Measurements from ENCODE around the gene NUDT8. TPM values are rescaled to one million over a fixed set of nuclear protein-coding genes. Genes with fewer than 3 reads are reported as not detected.

Gene NUDT8
- total and polyA plus RNA-seq, 2 of the 8 experiments (the other 6 are each of a cell fraction or from before 2014, with no cell fraction given): 7.2 to 8.3 TPM

DNA sequence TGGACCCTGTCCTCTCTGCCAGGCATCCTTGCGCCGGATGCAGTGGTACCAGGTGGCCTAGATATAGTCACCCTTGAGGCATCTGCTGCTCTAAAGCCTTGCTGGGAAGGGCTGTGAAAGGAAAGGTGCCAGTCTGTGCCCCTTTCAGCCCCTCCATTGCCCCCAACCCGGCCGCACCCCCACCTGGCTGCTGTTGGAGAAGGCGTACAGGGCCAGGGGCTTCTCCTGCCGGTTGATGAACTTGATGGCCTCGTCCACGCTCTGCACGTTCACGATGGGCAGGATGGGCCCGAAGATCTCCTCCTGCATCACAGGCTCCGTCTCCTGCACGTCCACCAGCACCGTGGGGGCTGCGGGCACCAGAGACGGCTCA is 34.5 kb upstream of the NUDT8 start:
- Histone ChIP-seq H4K20me1 (replicated peaks in 1 of 2; ENCODE audit: control insufficient read depth in 1 of 2, insufficient read depth in 2 of 2, low read length in 2 of 2) (peaks cover 0 to 2% of the 10 kb centered on the region in 2 experiments), H3K4me3 (ENCODE audit: extremely low read depth in 1 of 4, insufficient read depth in 2 of 4, low read depth in 3 of 4, low read length in 4 of 4) (no peak overlapping the region), H3K79me1 (ENCODE audit: low read depth, low read length) (no peaks in the 10 kb centered on the region), H3K23ac (ENCODE audit: insufficient read length) (no peak overlapping the region), H3K56ac (replicated peaks; ENCODE audit: insufficient read length, low read depth, low read length) (no peak overlapping the region), H3K36me3 (ENCODE audit: control insufficient read depth in 2 of 4, insufficient read depth in 4 of 4, low read length in 3 of 4) (no peaks in the 10 kb centered on the region), H3K27ac (ENCODE audit: low read depth, low read length) (no peak overlapping the region), H3K9ac (replicated peaks in 1 of 4; ENCODE audit: extremely low read depth in 1 of 4, low read depth in 3 of 4, low read length in 3 of 4) (no peak overlapping the region), H3K9me3 (ENCODE audit: insufficient read depth in 2 of 2, low read depth in 1 of 2, low read length in 1 of 2) (peaks cover 0 to 2% of the 10 kb centered on the region in 2 experiments; a peak in 1 of 4 replicates), H4K5ac (ENCODE audit: insufficient read length, low read depth, low read length) (no peak overlapping the region), H3K27me3 (replicated peaks in 1 of 4; ENCODE audit: control insufficient read depth in 3 of 4, extremely low read depth in 1 of 4, insufficient read depth in 3 of 4, low read length in 3 of 4) (no peaks in the 10 kb centered on the region), H3K79me2 (ENCODE audit: control insufficient read depth in 1 of 2, insufficient read depth in 2 of 2, low read length in 2 of 2) (no peaks in the 10 kb centered on the region), H3K4ac (replicated peaks; ENCODE audit: insufficient read length, low read depth, low read length) (no peak overlapping the region), H2BK15ac (ENCODE audit: low read length) (no peak overlapping the region), H3K14ac (ENCODE audit: insufficient read length) (no peak overlapping the region), H2AFZ (ENCODE audit: low read length) (no peak overlapping the region), H2AK5ac (ENCODE audit: low read depth, low read length) (no peak overlapping the region), H2BK12ac (ENCODE audit: low read depth, low read length) (no peak overlapping the region), H3K4me1 (replicated peaks in 1 of 4; ENCODE audit: control insufficient read depth in 3 of 4, insufficient read depth in 4 of 4, low read length in 3 of 4) (no peaks in the 10 kb centered on the region), H4K91ac (replicated peaks; ENCODE audit: insufficient read length, low read length) (no peak overlapping the region), H2BK20ac (ENCODE audit: low read length) (no peak overlapping the region), H2BK5ac (ENCODE audit: low read depth, low read length) (no peak overlapping the region), H3K18ac (ENCODE audit: extremely low read depth, low read length) (no peak overlapping the region), H4K8ac (ENCODE audit: extremely low read depth, insufficient read depth, low read length) (no peak overlapping the region), H3K23me2 (ENCODE audit: low read depth, low read length) (peaks cover 8% of the 10 kb centered on the region; the same call in 1 of the 2 replicates), H3K4me2 (ENCODE audit: insufficient read depth in 1 of 2, low read depth in 2 of 2, low read length in 2 of 2) (no peak overlapping the region), H2BK120ac (replicated peaks; ENCODE audit: low read depth, low read length) (no peak overlapping the region)
- WGBS, 2 experiments (ENCODE audit: extremely low coverage in 1 of 2, insufficient coverage in 1 of 2, insufficient read length in 1 of 2, insufficient replicate concordance in 2 of 2, low coverage in 1 of 2, low lambda C conversion rate in 2 of 2, missing lambda C conversion rate in 1 of 2): 82% methylated on average over 14 of the region's 16 CpGs; no CpG with 5 or more reads in 1 of the 2 experiments
- FAIRE-seq: no peak
- ChIA-PET POLR2A (ENCODE audit: partially characterized antibody) (no interaction called here), CTCF (ENCODE audit: partially characterized antibody) (interaction anchor here (1.5 to 4.4 kb wide), 2 partner anchors 10 to 17 kb away, joined by 4 to 29 read pairs; partner anchors contain the start of gene ALDH3B2)
- no peak for TF ChIP-seq MAFK (IDR thresholded peaks at IDR 0.05; ENCODE audit: low read depth, low read length)
- TF ChIP-seq RNF2 (IDR thresholded peaks at IDR 0.05; ENCODE audit: borderline replicate concordance, low read depth, low read length, missing control alignments, poor library complexity, severe bottlenecking): no peak
- no peak for TF ChIP-seq ASH2L (IDR thresholded peaks at IDR 0.05; ENCODE audit: low read length)
- TF ChIP-seq SP2 (IDR thresholded peaks at IDR 0.05; ENCODE audit: low read length): no peak
- no peak for TF ChIP-seq SP4 (IDR thresholded peaks at IDR 0.05; ENCODE audit: low read length)
- no peak for TF ChIP-seq SIN3A (conservative IDR thresholded peaks at IDR 0.05 in 1 of 2, IDR thresholded peaks at IDR 0.05 in 1 of 2; ENCODE audit: low read depth in 1 of 2, low read length in 2 of 2)
- TF ChIP-seq CHD1 (IDR thresholded peaks at IDR 0.05; ENCODE audit: low read depth, low read length): no peak
- DNase-seq (ENCODE audit: low read depth in 1 of 2, low spot score in 2 of 2): no peak
